Activated CD8-positive, alpha-beta memory T cell treated with anti-CD3 and anti-CD28 coated beads for 4 hours (primary cell): ENCODE results near the gene CNIH3.
"Not testable (repeated sequence)": the region's sequence is repeated elsewhere in the genome, so short reads cannot be mapped to it uniquely, and the experiment has no call there.

ENCODE experiments used
- DNase-seq, 2 donors: peaks; one replicate each; pipeline ENCODE4 v3.0.0-alpha.2; 2020; ENCODE audit warnings: low read depth in 2 of 2

The CNIH3 gene

DNA sequence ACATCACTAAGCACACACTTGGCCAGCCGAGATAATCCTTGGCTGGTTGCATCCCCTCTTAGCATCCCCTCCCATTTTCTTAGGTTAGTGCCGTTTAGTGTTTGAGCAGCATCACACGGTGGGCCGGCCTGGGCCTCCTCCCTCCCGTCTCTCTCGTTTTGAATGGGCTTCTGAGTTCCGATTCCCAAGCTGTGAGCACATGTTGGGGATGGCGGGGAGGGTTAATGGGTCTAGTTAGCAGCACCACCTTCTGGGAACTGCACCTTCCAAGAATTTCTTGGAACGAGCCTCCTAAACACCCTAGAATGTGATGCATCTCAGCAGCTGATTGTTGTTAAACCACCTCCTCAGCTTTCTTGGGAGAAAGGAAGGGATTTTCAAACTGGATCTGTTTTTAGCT lies 73.3 kb downstream of the CNIH3 start:
- DNase-seq = no peak

DNA sequence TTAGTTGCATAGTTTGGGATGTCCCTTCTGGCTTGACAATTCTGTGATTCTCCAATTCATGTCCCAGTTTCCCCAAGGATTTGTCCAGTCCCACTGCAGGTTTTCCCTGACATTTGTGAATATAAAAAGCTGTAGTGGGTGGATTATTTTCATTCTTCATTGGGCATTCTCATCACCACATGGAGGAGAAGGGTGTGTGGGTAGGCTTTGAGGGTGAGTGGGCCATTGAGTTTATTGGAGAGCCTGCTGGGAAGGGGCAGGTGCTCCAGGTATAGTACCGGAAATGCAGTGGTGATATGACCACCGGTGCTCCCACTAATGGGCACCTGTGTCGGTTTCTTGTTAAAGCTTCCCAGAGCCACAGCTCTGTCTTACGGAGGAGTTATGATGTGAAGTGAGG lies 74.5 kb downstream of the CNIH3 start:
- no peak for DNase-seq

DNA sequence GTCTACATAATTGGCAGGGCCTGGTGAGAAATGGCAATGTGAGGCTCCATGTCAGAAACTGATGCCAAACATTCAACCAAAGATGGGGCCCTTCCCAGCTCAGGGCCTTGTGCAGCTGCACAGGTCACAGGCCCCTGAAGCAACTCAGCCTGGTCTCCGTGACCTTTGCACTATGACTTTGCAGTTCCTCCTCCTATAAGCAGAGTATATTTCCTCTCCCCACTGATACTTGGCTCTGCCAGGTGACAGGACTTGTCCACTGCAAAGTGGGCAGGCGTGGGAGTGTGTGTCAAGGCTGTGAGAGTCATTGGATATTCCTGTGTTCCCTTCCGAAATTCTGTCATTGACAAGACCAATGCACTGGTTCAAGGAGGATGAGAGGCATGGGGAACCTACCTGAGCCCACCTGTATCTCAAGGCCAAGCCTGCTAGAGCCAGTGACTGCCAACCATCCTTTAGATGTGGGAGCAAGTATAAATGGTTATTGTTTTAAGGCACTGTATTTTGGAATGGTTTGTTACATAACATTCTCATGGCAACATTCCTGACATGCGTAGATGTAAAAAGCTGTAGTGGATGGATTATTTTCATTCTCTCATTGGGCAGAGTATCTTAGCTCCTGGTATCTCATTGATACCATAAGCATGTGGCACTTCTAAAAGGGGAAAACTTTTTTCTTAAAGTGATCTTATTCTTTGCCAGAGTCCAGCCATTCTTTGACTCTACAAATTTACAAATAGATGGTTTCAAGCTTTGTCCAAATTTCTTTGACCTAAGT lies 75.2 kb downstream of the CNIH3 start:
- no peak for DNase-seq

DNA sequence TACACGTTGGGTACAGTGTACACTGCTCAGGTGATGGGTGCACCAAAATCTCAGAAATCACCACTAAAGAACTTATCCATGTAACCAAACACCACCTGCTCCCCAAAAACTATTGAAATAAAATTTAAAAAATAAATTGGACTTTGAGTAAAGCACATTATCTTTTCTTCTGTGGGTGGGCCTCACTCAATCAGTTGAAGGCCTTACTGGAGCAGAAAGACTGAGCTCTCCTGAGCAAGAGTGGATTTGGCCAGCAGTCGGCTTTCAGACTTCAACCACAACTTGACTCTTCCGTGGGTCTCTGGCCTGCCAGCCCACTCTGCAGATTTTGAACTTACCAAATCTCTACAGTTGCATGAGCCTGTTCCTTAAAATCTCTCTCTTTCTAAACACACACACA lies 78.9 kb downstream of the CNIH3 start:
- DNase-seq = no peak

DNA sequence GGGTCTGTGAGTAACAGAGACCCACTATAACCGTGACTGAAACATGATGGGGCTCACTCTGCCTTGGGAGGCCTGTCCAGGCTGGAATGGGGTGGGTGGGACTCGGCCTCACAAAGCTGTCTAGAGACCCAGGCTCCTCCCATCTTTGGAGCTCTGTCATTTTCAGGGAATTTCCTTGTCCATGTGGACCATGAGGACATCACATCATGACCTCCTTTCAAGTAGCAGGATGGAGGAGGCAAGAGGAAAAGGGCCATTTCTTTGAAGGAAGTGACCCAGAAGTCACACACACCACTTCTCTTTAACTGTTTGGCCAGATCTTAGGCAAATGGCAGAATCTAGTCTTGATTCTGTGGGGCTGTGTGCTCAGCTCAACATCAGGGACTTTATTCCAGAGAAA lies 79.9 kb downstream of the CNIH3 start:
- no peak for DNase-seq

DNA sequence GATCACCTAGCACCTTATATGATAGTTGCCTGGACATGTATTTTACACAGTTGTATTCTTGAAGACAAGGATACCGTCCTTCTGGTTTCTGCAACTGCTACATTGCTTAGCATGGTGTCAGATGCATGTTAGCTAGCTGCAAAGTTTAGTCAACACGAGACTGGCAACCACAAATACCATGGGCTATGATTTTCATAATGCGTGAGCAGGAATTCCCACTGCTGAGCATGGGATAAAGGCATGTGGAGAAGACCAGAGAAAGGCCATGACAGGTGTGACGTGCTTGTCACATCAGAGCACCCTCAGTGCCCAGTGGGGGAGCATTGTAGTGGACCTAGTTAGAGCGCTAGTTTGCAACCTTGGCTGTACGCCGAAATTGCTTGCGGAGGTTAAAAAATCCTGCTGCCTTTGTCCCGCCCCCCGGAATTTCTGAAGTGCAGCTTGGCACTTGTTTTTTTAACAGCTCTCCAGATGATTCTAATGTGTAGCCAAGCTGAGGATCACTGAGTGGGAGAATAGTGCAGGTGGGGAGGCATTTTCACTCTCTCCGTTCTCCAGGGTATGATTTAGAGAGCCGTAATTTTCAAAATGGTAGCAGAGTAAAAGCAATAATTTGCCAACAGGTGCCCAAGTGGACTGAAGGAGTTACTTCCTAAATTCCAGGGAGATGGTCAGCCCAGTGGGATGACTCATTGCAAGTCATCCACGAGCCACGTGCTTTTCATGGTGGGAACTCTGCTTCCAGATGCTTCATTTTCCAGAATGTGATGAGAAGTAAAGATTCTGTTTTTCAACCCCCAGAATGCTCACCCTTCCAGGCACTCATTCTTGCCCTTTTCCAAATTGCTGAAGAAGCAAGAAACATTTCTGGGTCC lies 81.0 kb downstream of the CNIH3 start:
- DNase-seq = no peak

DNA sequence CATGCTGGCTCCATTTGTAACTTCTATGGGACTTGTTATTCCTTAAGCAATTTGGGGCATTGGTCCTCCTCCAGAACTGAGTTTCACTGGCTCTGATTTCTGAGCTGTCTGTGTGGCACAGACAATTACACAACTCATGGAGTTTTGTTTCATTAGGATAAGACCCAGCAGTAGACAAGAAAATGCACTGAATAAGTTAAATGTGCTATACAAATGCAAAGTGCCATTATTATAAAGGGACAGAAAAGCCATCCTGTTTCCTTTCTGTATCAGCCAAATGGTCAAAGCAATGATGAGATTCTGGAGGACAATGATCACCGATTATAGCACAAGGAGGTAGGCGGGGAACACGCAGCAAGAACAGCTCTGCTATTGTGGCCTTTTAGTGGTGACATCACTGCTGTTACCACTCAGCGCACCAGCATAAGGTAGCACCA lies 81.9 kb downstream of the CNIH3 start:
- no peak for DNase-seq

DNA sequence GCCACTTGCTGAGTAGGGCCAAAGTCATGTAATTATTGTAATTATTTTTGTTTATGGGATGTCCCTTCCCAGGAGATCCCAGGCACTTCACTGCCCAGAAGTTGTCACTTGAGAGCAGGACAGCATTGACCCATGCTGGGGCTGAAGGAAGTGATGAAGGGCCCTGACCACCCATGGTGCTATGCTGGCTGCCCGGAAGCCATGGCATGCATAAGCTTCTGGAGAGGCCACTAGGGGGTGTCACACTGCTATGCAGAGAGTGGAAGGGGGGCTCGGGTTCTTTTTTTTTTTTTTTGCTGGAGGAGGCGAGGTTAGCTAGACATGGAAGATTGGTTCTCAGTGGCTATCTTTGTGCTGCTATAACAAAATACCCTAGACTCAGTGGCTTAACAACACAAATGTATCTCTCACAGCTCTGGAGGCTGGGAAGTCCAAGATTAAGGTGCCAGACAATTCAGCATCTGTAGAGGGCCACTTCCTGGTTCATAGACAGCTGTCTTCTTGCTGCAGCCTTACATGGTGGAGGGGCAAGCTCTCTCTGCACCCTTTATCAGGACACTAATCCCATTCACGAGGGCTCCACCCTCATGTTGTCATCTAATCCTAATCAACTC lies 84.9 kb downstream of the CNIH3 start:
- no peak for DNase-seq

DNA sequence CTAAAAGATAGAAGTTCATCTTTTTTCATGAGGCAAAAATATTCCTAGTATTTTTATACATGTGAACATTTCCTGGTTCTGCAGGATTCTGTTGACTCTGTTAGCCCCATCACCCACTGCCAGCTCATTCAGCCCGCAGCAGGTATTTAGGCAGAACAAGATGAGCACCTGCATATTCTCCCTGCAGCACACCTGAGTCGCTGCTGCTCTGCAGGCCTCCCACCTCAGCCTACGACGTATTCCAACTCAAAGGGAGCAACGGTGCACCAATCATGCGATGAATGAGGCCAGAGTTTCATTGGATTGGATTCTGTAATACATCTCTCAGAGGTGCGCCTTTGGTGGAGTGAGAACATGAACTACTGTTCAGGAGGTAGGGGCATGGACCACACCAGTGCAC lies 87.6 kb downstream of the CNIH3 start:
- no peak for DNase-seq

DNA sequence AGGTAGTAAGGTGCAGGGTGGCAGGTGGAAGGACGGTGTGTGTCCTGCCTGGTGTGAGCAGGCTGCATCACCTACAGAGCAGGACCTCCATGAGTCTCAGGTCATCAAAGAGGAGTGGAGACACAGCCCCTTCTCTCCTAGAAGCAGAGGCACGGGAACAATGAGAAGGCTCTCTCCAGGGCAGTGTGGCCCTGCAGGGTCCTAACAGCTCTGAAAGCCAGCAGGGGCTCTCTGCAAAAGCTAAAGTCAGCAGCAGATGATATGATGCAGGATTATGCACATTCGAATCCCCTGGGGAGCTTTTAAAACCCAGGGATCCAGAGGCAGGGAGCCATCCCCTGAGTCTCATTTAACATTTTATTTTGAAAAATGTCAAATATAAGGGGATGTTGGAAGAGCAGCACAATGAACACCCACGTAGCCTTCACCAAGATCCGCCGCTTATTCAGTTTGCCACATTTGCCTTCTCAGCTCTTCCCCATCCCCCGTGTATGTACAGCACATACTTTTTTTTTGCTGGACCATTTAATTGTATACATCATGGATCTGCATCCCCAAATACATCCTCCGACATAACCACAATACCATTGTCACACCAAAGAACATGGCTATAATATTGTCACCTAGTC lies 88.1 kb downstream of the CNIH3 start:
- DNase-seq = no peak

DNA sequence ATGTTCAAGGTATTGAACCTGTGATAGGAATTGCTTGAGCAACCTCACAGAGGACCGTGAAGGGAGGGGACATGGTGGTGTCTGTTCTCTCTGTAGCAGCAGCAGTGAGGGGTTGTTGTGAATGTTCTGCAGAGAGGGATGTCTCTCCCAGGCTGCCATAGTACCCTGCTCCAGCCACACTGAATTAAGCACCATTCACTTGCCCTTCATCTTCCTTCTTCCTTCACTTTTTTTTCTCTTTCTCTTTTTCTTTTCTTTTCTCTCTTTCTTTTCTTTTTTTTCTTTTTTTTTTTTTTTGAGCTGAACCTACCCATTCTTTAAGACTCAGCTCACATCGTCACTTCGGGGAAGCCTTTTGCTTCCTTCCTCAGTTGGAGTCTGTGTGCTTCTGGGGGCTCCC lies 89.5 kb downstream of the CNIH3 start:
- no peak for DNase-seq

DNA sequence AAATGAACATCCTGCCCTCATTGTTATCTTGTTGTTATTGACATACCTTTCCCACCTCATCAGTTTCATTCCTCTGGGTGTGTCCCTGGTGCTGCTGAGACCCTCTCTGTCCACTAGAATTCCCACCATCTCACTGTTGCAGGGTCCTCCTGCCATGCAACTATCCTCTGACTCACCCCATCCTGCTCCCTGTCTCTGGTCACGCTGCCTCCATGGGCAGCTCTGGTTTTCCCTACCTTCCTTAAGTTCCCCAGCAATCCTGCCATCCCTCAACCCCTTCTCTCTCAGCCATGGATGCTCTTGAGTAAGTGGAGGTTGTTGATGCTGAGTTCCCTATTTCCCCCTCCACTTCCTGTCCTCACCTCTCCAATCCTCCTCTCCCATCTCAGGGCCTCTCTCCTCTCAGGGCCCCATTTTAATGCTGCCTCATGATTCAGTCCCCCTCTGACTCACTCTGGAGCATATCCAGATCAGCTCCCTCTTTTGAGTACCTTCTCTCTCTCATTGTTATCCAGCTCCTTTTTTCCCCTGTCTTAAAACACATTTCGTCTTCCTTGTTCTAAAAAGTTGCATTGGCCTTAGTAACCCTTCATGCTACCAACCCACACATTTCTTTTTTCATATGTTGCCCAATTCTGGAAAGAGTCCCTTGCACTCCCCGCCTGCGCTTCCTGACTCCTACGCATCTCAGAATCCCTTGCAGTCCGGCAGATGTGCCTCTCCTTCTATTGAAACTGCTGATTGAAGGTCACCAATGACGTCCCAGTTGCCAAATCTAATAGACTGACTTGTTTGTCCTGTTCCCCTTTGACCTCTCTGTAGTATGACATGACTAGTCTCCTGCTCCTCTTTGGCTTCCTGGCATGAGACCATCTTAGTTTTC lies 92.0 kb downstream of the CNIH3 start:
- DNase-seq = no peak

DNA sequence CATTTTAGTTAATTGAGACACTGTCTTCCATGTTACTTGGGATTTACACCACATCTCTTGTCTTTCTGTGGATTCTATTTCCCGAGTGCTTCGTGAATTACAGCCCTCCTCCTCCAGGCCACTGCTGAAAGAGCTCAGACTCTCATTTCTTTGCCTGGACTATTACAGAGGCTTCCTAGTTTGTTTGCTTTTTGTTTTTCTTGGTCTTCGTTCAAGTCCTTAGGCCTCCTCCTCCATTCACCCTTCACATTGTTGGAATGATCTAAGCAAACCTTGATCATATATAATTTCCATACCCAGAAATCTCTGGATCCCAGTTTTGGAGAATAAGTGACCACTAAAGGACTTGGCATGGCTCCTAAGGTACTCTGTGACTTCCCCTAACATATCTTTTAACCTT lies 94.1 kb downstream of the CNIH3 start:
- no peak for DNase-seq

DNA sequence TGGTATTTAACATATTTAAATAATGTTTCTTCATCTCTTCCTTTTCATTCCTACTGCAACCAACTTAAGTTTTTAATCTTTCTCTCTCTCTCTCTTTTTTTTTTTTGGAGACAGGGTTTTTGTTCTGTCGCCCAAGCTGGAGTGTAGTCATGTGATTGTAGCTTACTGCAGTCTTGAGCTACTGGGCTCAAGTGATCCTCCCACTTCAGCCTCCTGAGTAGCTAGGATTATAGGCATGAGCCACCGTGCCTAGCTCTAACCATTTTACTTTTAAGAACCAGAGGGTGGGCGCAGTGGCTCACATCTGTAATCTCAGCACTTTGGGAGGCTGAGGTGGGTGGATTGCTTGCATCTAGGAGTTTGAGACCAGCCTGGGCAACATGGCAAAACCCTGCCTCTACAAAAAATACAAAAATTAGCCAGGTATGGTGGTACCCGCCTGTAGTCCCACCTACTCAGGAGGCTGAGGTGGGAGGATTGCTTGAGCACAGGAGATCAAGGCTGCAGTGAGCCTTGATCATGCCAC lies 95.2 kb downstream of the CNIH3 start:
- DNase-seq = not testable (repeated sequence)

DNA sequence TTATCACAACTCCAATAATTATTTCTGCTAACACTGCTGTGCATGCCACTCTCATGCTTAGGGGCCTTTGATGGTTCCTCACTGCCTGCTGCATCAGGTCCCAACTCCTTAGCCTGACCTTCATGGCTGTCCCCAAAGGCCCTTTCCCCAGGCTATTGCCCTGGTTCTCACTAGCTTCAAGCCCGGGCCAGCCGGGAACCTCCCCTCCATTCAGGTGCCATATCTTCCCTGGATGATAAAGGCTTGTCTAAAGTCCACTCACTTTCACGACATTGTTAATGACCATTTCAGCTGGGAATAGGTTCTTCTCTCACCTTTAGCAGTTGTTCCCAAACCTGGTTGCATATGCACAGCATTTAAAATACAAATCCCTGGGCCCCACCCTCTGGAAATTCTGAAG lies 95.8 kb downstream of the CNIH3 start:
- DNase-seq = no peak

DNA sequence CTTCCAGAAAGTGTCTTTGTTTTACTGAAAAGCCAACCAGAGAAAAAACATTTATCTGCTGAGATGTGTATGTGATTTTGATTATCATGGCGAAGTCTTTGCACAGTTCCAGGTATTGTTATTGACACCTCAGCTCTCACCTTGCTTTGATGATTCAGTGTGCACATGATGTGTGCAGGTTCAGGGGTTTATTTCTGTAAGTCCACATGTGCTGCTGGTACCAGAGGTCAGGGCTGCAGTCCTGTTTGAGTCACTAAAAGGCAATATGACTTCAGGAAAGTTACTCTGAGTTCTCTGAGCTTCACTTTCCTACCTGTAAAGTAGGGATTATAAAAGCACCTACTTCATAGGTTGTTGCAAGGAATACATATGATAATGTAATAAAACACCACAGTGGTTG lies 97.1 kb downstream of the CNIH3 start:
- DNase-seq = no peak

DNA sequence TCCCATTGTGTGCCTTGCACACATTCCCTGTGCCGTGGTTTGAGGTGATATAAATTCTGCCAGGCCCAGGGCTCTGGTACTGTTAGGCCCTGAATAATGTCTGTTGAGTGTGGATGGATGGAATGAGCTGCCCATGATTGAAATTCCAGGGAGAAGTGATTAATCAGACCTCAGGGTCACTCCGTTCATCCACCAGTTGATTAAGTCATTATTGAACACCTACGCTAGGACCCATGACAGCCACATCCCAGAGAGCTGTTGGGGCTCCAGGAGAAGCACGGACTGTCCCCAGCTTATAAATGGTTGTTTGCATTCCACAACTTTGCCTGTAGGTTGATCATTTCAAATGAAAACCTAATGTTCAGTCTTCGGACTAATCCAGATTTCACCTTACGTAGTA lies 98.4 kb downstream of the CNIH3 start:
- DNase-seq = no peak

DNA sequence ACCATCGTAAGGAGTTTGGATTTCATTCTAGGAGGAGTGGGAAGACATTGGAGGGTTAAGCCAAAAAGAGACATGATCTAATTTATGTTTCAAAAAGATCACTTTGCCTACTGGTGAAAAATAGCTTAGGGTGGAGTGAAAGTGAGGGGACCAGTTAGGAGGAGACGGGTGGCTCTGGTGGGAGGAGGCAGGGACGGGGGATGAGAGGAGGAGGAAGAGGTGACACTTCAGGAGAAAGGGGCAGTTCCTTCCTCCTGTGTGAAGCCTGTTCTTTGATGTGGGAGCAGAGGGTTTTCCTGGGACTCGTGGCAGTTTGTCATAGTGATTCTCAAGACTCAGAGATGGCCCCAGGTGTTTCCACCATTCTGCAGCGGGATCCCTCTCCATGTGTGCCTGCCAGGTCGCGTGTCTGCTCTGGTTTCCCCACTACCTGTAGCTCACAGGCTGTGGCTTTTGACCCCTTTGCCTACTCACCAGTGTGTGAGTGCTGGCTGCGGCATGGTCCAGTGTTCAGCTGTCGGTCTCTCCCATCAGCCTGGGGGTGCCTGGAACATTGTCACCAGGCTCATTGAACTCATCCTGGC lies 102.4 kb downstream of the CNIH3 start:
- DNase-seq = no peak

DNA sequence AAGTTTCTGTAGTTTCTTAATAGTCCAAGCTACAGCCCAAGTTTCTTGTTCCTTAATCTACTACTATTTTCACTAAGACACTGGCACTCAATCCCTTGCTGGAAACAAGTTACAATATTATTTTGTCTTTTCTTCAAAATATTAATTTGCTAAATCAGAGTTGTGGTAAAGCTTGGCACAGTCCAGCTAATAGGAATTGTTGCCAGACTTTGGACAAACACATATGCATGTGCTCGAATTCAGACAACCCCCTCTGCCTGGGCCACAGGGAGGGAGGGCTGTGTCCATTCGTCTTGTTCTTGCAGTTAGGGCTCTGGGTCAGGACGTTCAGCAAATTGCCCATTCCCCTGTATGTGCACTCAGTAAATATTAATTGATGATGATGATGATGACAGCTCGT lies 103.6 kb downstream of the CNIH3 start:
- DNase-seq = no peak

DNA sequence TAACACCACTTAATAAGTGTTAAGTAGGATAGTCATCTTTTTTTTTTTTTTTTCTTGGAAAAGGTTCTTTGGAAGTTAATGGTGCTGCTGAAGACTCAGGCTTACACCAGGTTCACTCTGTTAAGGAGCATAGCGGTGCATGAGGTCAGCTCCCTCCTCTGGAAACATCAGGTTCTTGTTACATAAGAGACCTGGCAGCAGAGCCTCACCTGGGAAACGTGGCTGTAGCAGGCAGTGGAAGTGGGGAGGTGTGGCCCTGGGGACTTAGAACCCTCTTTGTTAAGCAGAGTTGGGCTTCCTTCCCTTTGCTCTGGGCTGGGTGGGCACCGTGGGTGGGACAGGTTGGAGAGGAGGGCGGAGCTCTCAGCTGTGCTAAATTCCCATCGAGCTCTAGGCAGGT lies 104.1 kb downstream of the CNIH3 start:
- no peak for DNase-seq

DNA sequence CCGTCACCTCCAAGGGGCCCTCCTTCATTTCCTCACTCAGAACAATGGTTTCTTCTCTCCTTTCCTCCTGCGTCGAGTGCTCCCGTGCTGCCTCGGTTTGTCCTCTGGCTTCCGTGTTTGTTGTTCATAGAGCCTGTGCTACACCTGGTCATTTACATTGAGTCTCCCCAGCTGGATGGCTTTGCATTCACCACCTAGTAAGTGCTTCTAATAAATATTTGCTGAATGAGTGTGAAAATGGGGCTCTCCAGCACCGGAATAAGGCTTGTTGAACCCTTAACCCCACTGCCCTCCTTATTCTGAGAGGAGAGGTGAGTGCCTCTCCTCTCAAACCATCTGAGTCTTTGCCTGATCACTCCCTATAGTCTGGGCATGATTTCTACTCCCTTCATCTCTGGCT lies 104.9 kb downstream of the CNIH3 start:
- no peak for DNase-seq
